Heart right ventricle (tissue), 16 donors: ENCODE data around the gene DLL4. TPM values are rescaled to one million over a fixed set of nuclear protein-coding genes. Genes with fewer than 3 reads are reported as not detected.
A peak's percentile ranks its signal among the peaks of the same experiment; 100 is the strongest.

Source experiments
- ATAC-seq, 8 donors: fragments of 200-7000 bp; cut with Tn5 transposase; one replicate each; pipeline ENCODE4 v1.9.1; 2020; ENCODE audit warnings: mild to moderate bottlenecking in 8 of 8, moderate library complexity in 8 of 8, moderate number of reproducible peaks in 1 of 8
- DNase-seq, 2 donors: peaks; one replicate each; pipeline ENCODE4 v3.0.0-alpha.2; 2020
- H3K27ac ChIP-seq, 10 donors: fragments of 200-600 bp; sonication (generic) in 2 of 10; one replicate each; pipeline versions ENCODE4 v1.5.0 to v1.8.0; 2020 to 2022; ENCODE audit warnings: mild to moderate bottlenecking in 3 of 10
- H3K27me3 ChIP-seq, 7 donors: fragments of 200-600 bp; one replicate each; pipeline ENCODE4 v1.8.0; 2021 to 2022; ENCODE audit warnings: mild to moderate bottlenecking in 2 of 7
- H3K36me3 ChIP-seq, 9 donors: fragments of 200-600 bp; sonication (generic) in 1 of 9; one replicate each; pipeline versions ENCODE4 v1.5.0 to v1.8.0; 2020 to 2022; ENCODE audit warnings: mild to moderate bottlenecking in 2 of 9
- H3K4me1 ChIP-seq, 9 donors: fragments of 200-600 bp; sonication (generic) in 1 of 9; one replicate each; pipeline versions ENCODE4 v1.5.0 to v1.8.0; 2020 to 2022; ENCODE audit warnings: mild to moderate bottlenecking in 4 of 9
- H3K4me3 ChIP-seq, 10 donors: fragments of 200-600 bp; sonication (generic) in 2 of 10; one replicate each; pipeline versions ENCODE4 v1.5.0 to v1.8.0; 2020 to 2022; ENCODE audit warnings: mild to moderate bottlenecking in 7 of 10, moderate library complexity in 2 of 10
- H3K9me3 ChIP-seq, 11 donors: fragments of 200-600 bp in 10 of 11; sonication (generic) in 2 of 11; one replicate each; pipeline versions ENCODE4 v1.5.0 to v1.8.0; 2013 to 2022; ENCODE audit warnings: mild to moderate bottlenecking in 2 of 11, control low read depth in 1 of 11, moderate library complexity in 1 of 11
- WGBS, 2 donors: extraction: QIAGEN DNeasy Blood & Tissue Kit; methylation state at CpG; one replicate each; pipeline ENCODE4 v1.1.7; 2013; ENCODE audit warnings: inconsistent platforms in 1 of 2; 5-methylcytosine and 5-hydroxymethylcytosine counted together
- intact Hi-C, 10 donors: fragments of 100-400 bp; cut with DNase I; formaldehyde crosslinking; loops; one replicate each; pipeline versions ENCODE4 v1.11.1 to v1.14.2; 2022
- polyA plus RNA-seq, 2 donors: library from polyadenylated mRNA; stranded (reverse); fragments of 200-250 nt; gene quantifications; one replicate each; pipeline ENCODE4 v1.2.3, GENCODE V29; 2013
- total RNA-seq, 10 donors: library from RNA; stranded (reverse); fragmentation: NEBNext Ultra II Directional in 3 of 10; extraction: Animal tissue kit (Norgen Biotek cat#: 25700) in 3 of 10; gene quantifications; one replicate each; pipeline versions ENCODE4 v1.2.1 to v1.2.4, GENCODE V29; 2021 to 2023
- TF ChIP-seq, protein P1 (sequence below), 9 donors: fragments of 200-600 bp; sonication (generic) in 2 of 9; IDR thresholded peaks; one replicate each; pipeline versions ENCODE4 v1.5.0 to v1.8.0; 2021 to 2022; ENCODE audit warnings: antibody characterized with exemption in 9 of 9, mild to moderate bottlenecking in 5 of 9, moderate library complexity in 1 of 9
- donor health status: Arrhythmogenic right ventricular cardiomyopathy.
- donor health status: ischemic (EF 13 %, LVEDD 7.1; RV severe dilation, severe dysfunction).
- donor health status: healthy with polysubstance abuse.
- donor health status: DM: no; HTN: yes; CAD: no.
- donor health status: DM: no; HTN: no; CAD: no.
- donor health status: ischemic (EF 25% LVEDD 6.9; RV normal size, moderate dysfunction).
- donor health status: ischemic (EF 25% LVEDD 5.7; RV mildly dilated, moderate dysfunction).
- donor health status: healthy.
- donor health status: DM: yes; HTN: yes; CAD: no.
- donor health status: Ischemic cardiomyopathy.
- donor health status: ischemic (EF 35%, LVEDD 5.7; RV mildly dilated, moderate dysfunction).
- donor health status: nonischemic (EF 11% LVEDD 7.7; RV severe dilation, severe dysfunction).
- donor health status: DM: yes; HTN: yes; CAD: no.
- donor health status: PGD.
- donor health status: ischemic (EF 29% LVEDD 5.4; RV normal size, mild dysfunction).
- donor health status: nonischemic (EF 23%, LVEDD 6.1; RV moderate dilation, normal function).

The DLL4 gene
- total and polyA plus RNA-seq, 12 donors = 6.5 to 24.8 (median 14.0) TPM

DNA sequence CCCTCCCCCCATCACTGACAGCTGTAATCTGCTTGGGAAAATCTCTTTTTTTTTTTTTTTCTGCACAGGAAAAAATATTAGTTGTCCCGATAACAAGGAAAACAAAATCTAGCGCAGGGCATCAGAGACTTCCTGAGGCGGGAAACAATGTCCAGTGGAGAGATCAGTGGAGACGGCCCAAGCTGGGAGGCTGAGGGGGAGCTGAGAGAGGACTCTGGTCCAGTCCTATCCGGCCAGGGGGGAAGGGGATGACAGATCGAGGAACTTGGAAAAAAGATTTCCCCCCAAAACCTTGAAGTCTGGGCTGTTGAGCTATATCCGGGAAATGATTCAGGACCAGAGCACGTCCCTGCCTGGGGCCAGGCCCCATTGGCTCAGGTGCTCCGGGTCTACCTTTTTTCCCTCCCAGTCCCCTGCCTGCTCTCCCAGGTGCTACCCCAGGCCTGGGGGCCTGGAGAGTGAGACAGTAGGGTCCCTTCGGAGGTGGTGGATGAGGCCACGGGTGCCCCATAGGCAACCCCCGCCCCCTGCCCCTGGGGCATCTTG is 14.0 kb upstream of the DLL4 start:
- H3K27me3 ChIP-seq = no peaks in the 10 kb centered on the region
- no peaks in the 10 kb centered on the region for H3K9me3 ChIP-seq
- ATAC-seq = peak in 4 of 8 donors; percentile 23 to 51 (median 46)
- peaks cover 2 to 65% (median 19%) of the 10 kb centered on the region in 9 donors for H3K4me1 ChIP-seq
- 68 to 74% methylated on average over 12 of the region's 12 CpGs for WGBS, 2 donors
- intact Hi-C loops = no loop called here
- no peaks in the 10 kb centered on the region for H3K36me3 ChIP-seq
- H3K4me3 ChIP-seq = no peak overlapping the region
- TF ChIP-seq, protein P1, sequence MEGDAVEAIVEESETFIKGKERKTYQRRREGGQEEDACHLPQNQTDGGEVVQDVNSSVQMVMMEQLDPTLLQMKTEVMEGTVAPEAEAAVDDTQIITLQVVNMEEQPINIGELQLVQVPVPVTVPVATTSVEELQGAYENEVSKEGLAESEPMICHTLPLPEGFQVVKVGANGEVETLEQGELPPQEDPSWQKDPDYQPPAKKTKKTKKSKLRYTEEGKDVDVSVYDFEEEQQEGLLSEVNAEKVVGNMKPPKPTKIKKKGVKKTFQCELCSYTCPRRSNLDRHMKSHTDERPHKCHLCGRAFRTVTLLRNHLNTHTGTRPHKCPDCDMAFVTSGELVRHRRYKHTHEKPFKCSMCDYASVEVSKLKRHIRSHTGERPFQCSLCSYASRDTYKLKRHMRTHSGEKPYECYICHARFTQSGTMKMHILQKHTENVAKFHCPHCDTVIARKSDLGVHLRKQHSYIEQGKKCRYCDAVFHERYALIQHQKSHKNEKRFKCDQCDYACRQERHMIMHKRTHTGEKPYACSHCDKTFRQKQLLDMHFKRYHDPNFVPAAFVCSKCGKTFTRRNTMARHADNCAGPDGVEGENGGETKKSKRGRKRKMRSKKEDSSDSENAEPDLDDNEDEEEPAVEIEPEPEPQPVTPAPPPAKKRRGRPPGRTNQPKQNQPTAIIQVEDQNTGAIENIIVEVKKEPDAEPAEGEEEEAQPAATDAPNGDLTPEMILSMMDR (IDR thresholded peaks at IDR 0.05) = no peak
- peak overlapping the region; percentile 22 to 90 (median 68) for H3K27ac ChIP-seq
- no peak for DNase-seq

DNA sequence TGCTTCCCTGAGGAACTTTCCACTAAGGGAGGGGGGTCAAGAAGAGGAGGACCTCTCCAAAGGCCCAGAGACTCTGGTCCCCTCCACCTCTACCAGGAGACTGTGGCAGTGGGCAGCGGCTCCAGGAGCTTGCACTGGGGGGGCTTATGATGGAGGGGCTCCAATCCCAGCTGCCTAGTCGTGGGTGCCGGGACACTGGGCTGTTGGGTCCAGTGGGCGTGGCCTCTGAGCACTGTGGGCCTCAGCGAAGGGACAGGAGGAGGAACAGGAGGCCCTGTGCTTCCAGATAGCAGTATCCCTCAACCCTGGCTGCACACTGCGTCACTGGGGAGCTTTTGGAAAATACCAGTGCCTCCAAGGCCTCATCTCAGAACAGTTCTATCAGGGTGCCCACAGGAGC is 13.5 kb upstream of the DLL4 start:
- peak overlapping the region; percentile 22 to 90 (median 68) for H3K27ac ChIP-seq
- no peaks in the 10 kb centered on the region for H3K27me3 ChIP-seq
- no peak overlapping the region for H3K4me3 ChIP-seq
- 59 to 81% methylated on average over 6 of the region's 6 CpGs for WGBS, 2 donors
- no peaks in the 10 kb centered on the region for H3K9me3 ChIP-seq
- TF ChIP-seq, protein P1 (IDR thresholded peaks at IDR 0.05) = no peak
- ATAC-seq (no peak), DNase-seq (no peak)
- intact Hi-C loops = no loop called here
- H3K4me1 ChIP-seq = peaks cover 2 to 60% (median 14%) of the 10 kb centered on the region in 9 donors
- H3K36me3 ChIP-seq = no peaks in the 10 kb centered on the region

DNA sequence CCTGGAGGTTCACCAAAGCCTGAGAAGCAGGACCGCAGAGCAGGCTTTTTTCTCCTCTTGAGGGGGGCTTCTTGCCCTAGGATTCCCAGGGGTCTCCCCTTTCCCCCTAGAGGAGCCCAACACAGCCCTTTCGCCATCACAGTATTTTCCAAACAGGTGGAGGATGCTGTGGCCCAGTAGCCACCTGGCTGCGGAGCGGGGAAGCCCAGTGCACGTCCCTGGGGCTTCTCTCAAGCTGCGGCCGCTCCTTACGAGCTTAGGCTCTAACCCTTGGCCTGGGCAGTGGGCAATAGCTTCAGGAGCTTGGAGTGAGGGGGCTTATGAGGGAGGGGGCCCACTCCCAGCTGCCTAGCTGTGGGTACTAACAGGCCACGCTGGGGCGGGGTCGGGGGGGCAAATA is 11.6 kb upstream of the DLL4 start:
- DNase-seq = no peak
- TF ChIP-seq, protein P1 (IDR thresholded peaks at IDR 0.05) = no peak
- peaks cover 2 to 51% (median 12%) of the 10 kb centered on the region in 9 donors for H3K4me1 ChIP-seq
- ATAC-seq = peak in 2 of 8 donors; percentile 2 to 19
- intact Hi-C loops = no loop called here
- peak overlapping the region in 8 of 10 donors; percentile 3 to 48 (median 40) for H3K4me3 ChIP-seq
- H3K27me3 ChIP-seq = no peaks in the 10 kb centered on the region
- WGBS, 2 donors = 60 to 65% methylated on average over 11 of the region's 11 CpGs
- H3K27ac ChIP-seq = peak overlapping the region in 9 of 10 donors; percentile 44 to 90 (median 83)
- no peaks in the 10 kb centered on the region for H3K9me3 ChIP-seq
- no peaks in the 10 kb centered on the region for H3K36me3 ChIP-seq

DNA sequence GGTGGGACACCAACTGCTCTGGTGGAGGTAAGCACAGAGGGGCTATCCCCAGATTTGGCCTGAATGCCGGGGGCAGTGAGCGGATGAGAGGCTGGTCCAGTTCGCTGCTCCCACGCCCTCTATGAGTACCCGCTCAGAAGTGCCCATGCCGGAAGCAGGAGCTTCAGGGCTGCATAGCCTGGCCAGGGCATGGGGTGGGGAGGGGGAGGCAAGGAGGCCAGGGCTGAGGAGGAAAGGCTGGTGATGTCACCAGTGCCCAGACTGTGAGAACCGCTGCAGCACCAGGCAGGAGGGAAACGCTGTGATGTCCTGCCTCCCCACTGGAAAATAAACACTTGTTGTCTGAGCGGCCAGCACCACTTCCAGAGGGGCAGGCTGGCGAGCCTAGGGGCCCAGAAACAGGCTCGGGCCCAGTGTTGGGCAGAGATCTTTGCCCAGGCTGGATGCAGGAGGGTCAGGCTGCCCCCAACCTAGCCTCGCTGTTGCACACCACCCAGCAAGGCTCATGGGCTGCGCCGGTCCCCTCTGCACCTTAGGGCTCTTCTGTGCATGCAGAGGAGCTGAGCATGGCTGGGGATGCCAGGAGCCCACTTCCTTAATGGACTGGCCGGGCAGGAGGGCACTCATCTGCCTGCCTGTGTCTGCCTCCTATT is 10.9 kb upstream of the DLL4 start:
- ATAC-seq = peak; percentile 10 to 67 (median 28)
- Histone ChIP-seq H3K27me3 (no peaks in the 10 kb centered on the region), H3K9me3 (no peaks in the 10 kb centered on the region), H3K27ac (peak overlapping the region; percentile 44 to 90 (median 78)), H3K4me3 (peak overlapping the region in 9 of 10 donors; percentile 3 to 48 (median 39)), H3K36me3 (no peaks in the 10 kb centered on the region), H3K4me1 (peaks cover 2 to 51% (median 12%) of the 10 kb centered on the region in 9 donors)
- intact Hi-C loops = no loop called here
- TF ChIP-seq, protein P1 (IDR thresholded peaks at IDR 0.05) = no peak
- DNase-seq = no peak
- WGBS, 2 donors = 59 to 62% methylated on average over 15 of the region's 15 CpGs
